Upper lobe of left lung (tissue), 4 donors: ENCODE data around the gene POC1B.

Experiments
- POLR2A ChIP-seq, 4 donors: fragments of 450-650 bp; IDR thresholded peaks; one replicate each; pipeline ENCODE4 v1.5.1; 2016 to 2017; ENCODE audit warnings: antibody characterized with exemption in 4 of 4, mild to moderate bottlenecking in 2 of 4
- POLR2AphosphoS5 ChIP-seq, 2 donors: sonication (generic); formaldehyde crosslinking; IDR thresholded peaks; one replicate each; pipeline ENCODE4 v1.5.1; 2017; ENCODE audit warnings: antibody characterized with exemption in 2 of 2
- TF ChIP-seq, protein P1 (sequence below), 6 experiments: fragments of 450-650 bp in 4 of 6; fragments of 200-600 bp in 2 of 6; sonication (generic) in 2 of 6; IDR thresholded peaks; one replicate each; pipeline ENCODE4 v1.5.1; 2016 to 2019; ENCODE audit warnings: antibody characterized with exemption in 6 of 6

DNA sequence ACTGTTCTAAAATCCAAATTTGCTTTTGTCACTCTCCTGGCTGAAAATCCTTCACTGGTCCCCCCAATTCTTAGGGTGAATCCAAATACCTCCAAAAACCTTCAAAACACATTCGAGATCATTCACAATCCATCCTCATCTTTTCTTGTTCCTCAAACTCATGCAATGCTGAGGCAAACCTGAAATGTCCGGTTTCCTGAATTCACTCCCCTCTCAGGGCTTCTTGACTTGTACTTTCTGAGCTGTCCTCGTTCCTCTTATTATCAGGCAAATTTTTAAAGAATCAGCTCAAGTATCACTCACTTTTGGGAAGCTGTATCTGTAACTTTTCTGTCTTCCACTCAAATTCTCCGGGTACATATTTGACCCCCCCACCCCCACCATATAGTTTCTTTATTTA, 88.6 kb downstream of the POC1B start:
- TF ChIP-seq POLR2AphosphoS5 (IDR thresholded peaks at IDR 0.05) (no peak), POLR2A (IDR thresholded peaks at IDR 0.05) (no peak)
- TF ChIP-seq, protein P1, sequence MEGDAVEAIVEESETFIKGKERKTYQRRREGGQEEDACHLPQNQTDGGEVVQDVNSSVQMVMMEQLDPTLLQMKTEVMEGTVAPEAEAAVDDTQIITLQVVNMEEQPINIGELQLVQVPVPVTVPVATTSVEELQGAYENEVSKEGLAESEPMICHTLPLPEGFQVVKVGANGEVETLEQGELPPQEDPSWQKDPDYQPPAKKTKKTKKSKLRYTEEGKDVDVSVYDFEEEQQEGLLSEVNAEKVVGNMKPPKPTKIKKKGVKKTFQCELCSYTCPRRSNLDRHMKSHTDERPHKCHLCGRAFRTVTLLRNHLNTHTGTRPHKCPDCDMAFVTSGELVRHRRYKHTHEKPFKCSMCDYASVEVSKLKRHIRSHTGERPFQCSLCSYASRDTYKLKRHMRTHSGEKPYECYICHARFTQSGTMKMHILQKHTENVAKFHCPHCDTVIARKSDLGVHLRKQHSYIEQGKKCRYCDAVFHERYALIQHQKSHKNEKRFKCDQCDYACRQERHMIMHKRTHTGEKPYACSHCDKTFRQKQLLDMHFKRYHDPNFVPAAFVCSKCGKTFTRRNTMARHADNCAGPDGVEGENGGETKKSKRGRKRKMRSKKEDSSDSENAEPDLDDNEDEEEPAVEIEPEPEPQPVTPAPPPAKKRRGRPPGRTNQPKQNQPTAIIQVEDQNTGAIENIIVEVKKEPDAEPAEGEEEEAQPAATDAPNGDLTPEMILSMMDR (IDR thresholded peaks at IDR 0.05): no peak
